HG03103 (cell line): ENCODE measurements around the gene GCG.

Experiments
- ATAC-seq: cut with Tn5 transposase; IDR thresholded peaks from one replicate; pipeline ENCODE4 v1.9.1; 2021; ENCODE audit warnings: low read depth; ENCODE audit not compliant: unreplicated experiment

The GCG gene

DNA sequence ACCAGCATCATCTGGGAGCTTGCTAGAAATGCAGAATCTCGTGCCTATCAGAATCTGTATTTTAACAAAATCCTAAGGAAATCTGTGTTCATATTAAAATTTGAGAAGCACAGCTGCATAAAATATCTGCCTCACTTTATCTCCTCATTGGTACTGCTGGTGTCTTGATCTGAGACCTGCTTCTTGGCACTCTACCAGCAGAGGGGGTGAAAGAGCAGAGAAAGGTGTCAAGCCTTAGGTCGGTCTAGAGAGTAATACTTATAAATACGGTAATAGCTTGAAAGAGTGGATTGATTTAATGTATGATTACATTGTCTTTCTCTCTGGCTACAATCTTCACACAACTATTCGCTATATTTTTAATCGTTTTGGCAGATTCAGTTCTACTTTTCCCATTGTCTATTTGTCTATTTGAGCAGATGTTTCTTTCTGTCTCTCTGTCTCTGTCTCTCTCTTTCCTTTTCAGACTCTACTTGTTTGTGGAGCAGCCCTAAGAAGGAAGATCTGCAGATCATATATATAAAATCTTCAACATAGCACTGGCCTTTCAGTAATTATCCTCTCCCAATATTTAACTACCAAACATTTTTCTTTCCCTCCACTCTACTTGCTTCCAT, 1.7 kb upstream of the GCG start:
- ATAC-seq, result peak; percentile 99

DNA sequence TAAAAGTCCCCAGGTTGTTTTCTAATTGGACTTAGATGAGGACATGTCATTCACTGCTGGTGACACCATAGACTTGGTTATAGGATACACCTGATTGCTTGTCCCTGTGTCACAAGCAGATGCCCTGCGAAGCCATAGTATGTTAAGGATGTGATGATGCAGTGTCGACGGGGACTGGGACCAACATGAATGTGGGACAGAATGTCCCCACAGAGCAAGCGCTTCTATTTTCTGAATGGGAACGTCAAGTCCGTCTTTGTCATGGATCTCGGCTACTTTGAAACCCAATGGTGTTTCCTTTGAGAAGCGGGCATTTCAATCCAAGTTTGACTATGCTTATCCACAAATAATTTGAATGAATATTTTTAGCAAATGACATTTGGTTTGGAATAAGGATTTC, 2.1 kb downstream of the GCG start:
- ATAC-seq, result no peak

DNA sequence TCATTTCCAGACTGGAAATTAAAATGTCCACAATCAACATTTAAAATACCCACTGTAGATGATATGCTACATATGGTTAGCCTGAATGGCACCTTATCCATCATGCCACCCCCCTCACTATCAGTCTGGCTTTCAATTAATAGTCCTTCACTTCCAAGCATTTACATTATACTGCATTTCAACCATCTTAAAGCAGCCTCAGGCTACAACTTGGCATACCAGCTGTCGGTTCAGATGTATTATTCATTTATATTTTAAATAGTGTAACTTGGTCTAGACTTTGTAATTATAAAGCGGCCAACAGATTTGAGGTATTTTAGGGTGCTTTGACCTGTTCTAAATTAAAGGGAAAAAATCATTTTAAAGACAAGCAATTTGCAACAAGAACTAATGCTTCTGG, 2.6 kb downstream of the GCG start:
- ATAC-seq, result no peak

DNA sequence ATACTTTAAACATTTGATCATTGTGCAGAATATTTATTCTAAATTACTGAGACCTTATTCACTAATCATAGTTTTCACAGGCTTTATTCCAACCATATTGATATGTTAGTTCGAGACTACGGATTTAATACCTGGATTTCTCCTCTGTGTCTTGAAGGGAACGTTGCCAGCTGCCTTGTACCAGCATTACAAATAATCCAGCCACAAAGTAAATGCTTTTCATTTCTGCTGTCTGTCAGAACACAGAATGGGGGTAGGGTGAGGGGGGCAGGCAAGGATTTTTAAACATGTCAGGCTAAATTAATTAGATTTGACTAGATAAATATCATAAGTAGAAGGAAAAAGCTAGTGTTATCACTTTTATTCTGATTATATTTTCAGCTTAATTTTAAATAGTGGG, 3.1 kb downstream of the GCG start:
- ATAC-seq, result no peak

DNA sequence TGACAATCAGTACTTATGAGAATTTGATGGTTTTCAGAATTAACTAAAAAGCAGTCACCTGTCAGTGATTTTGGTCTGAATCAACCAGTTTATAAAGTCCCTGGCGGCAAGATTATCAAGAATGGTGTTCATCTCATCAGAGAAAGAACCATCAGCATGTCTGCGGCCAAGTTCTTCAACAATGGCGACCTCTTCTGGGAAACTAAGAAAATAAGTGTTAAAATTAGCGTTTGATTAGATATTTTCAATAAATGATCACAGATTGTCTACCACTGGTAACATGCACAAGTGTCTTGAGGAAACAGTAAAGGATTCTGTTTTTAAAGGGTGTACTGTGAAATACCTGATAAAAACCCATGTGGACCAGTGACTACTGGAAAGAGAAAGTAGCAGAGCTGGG, 8.1 kb downstream of the GCG start:
- ATAC-seq, result no peak

DNA sequence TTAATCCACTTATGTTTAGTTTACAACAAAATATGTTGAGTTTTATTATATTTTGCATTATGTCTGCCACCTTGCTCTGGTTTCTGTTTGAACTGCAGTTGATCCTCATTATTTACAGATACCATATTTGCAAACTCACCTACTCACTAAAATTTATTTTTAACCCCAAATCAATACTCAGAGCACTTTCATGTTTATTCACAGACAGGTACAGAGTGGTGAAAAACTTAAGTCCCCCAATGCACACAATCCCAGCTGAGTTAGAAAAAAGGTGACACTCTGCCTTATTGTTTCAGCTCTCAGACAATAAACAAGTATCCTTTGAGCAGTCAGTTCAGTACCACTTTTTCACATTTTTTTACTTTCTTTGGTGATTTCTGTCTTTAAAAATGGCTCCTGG, 13.7 kb downstream of the GCG start:
- ATAC-seq, result no peak

DNA sequence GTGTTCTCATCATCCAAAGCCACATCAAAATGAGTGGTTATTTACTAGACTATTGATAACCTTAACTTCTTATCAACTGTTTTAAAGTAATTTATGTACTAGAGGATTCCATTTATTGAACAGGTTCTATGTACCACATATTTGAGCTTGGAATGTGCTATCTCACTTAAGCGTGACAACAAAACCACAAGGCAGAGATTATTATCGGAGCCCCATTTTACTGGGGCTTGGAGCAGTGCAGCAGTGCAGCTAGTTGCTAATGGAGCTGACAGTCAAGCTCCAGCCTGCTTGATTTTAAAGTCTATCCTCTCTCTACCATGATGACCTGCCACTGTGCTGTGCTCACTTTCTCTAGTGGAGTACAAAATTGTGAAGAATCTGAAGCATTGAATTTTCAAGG, 24.6 kb downstream of the GCG start:
- ATAC-seq, result no peak

DNA sequence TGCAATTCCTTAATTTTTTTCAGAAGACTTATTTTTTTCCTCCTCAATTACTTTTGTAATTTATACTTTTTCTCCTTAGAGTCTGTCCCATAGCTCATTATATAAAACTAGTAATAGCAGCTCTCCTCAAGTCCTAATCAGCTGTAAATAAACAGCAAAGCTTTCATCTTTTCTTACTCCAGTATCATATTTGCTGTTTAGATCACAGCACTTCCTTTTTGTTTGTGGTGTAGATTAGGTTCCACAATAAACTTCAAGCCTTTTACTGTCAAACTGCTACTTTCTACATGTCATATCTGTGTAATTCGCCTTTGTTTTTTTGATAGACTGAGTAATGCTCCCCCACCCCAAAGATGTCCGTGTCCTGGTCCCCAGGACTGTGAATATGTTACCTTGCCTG, 25.5 kb downstream of the GCG start:
- ATAC-seq, result peak; percentile 13

DNA sequence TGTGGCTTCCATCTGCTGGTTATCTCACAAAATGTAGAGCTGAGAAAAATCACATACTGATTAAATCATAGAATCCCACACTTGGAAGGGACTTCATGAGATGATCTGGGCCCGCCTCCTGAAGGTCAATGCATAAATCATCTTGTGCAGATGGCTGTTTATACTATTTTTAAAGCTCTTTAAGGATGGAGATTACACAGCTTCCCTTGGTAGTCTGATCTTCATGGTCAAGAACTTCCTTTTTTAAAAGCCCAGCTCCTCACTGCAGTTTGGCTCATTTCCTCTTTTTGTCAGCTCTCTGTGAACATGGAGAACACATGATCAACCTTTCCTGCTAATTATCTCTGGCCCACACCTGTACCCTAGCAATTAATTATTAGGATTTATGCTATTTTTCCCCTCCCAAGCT, 25.9 kb downstream of the GCG start:
- peak; percentile 95 for ATAC-seq

DNA sequence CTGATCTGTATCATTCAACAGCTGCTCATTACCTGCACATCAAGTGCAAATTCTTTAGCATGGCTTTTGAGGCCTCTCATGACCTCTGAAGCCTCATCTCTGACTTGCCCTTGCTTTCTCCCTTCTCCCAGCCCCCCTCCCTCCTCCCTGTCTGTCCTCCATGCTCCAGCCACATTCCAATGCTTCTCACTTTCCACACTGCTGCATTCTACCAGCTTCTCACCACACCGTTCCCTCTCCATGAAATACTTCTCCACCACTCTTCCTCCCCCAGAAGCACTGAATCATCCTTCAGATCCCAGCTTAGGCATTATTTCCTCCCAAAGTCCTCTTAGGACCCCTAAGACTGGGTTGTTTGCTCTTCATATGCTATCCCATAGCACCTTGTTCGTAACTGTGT, 26.9 kb downstream of the GCG start:
- ATAC-seq, result no peak

DNA sequence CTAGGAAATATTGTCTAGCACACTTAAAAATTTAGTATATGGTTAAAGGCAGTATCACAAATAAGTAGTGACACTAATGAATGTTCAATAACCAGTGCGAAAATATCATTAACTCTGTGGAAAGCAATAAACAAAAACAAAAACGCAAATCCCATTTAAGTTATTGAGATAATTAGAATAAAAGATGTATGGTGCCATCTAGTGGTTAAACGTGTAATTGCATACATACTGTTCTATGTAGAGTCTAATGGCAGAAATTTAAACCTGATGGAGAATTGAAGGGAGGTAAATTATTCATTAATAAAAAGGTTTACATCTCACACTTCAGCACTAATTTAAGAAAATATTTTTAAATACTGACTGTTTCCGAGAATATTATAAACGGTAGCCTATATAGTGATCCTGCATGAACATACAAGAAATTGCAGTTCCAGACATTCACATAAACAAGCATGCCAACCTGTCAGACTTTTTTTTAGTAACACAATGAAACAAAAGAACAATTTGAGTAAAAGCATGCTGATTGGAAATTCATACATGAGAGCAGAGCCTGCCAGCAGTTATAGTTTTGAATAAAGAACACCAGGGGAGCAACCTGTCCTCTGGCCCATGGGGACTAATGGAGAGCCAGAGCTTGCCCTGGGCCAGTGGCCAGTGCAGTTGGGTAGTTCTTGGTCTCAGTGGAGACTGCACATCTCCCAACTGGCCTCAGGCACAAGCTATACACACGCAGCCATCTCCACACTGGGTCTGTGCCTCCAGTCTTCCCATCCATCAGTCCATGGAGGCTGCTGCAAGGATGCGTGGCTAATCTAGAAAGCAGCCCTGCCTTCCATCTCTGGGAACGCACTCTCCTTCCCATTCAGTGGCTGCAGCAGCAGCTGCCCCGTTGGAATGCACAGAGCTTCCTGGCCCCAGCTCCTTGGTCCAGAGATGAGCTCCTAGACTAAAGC, 28.0 kb downstream of the GCG start:
- ATAC-seq, result no peak

DNA sequence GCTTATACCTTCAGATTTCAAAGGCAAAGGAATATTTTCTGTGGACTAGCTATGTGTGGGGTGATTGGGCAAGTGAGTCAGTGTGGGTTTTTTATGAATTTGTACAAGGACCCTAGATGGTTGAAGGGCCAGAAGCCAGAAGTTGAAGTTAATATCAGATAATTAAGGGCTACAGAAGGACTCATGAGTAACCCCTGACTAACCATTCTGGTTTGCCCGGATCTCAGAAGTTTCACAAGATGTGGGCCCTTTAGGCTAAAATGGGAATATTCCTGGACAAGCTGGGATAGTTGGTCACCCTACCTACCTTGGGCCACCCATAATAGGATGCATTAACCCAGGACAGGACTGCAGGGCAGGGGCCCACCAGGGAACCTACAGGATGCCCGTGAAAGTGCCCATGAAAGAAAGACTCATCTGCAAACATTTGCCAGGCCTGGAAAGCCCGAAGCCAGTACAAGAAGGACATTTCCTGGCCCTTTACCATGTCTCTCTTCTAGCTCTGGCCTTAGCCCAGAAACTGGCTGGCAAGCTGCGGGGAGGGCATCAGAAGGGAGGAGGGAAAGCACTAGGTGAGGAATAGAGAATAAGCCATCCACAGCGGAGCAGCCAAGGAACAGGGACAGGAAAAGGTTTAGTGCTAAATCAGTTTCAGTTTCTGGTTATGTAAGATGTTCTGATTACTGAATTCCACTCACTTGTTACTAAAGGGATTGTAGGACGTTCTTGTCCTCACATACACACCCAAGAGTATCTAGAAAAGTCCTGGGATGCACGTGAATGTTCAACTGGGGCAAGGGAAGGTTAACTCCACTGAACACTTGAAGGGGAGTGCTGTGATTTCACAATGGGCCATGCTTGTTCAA, 33.6 kb downstream of the GCG start:
- no peak for ATAC-seq

DNA sequence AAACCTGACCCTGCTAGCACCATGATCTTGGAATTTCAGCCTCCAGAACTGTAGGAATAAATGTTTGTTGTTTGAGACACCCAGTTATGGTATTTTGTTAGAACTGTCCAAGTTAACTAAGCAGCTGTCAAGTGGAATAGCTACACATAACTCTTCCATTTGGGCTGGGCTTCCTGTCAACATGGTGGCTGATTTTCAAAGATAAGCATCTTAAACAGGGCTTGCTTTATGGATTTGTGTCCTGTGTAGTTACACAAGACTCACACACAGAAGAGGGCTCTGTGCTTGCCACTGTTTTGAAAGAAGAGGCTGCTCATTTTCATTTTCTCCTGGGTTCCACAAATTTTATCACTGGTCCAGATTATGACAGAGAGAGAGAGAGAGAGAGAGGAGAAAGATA, 35.7 kb downstream of the GCG start:
- ATAC-seq, result no peak

DNA sequence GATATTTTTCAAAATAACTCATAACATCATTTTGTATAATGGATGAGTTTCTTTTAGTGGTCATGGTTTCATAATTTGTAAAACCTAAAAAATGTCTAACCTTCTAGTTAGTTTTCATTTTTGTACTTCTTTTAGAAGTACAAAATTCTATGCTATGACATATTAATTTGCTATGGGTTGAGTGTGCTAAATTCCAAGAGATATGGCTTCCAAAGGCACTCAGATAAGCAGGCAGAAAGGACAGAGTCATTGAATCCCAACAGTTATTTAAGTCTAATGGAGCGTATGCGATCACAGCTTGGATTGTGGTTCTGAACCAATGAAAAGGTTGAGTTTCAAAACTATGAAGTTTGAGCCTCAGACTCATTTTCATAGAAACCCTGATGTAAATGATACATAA, 37.0 kb downstream of the GCG start:
- no peak for ATAC-seq

DNA sequence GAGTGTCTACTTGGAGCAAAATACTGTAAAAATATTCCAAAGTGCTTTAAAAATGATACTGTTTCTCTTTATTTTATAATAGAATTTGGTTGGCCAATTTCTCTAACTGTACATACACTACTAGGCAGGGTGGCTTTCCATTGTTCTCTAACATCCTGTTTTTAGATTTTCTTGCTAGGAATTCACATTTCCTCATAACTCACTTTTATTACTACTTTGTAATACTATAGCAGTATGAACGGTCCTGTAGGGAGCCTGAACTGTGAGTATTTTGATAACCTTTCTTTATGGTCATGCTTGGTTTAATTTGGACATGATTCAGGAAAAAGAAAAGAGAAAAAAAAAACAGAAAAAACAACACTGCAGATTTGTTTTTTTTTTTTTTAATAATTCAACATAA, 37.8 kb downstream of the GCG start:
- no peak for ATAC-seq

DNA sequence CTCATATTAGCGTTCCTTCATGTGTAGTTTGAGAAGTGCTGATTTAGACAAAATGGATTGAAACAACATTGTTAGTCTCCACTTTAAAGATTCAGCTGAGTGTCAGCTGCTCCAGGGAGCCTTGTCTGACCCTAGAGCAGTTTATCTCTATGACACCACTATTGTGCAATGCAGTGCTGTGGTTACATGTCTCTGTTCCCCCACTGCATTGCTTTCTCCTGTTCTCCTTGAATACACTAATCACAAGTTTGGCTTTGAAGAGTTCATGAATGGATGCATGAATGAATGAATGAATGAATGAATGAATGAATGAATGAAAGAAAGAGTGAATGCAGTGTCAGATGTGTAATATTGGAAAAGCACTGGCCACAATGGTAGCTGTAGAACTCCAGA, 38.3 kb downstream of the GCG start:
- no peak for ATAC-seq

DNA sequence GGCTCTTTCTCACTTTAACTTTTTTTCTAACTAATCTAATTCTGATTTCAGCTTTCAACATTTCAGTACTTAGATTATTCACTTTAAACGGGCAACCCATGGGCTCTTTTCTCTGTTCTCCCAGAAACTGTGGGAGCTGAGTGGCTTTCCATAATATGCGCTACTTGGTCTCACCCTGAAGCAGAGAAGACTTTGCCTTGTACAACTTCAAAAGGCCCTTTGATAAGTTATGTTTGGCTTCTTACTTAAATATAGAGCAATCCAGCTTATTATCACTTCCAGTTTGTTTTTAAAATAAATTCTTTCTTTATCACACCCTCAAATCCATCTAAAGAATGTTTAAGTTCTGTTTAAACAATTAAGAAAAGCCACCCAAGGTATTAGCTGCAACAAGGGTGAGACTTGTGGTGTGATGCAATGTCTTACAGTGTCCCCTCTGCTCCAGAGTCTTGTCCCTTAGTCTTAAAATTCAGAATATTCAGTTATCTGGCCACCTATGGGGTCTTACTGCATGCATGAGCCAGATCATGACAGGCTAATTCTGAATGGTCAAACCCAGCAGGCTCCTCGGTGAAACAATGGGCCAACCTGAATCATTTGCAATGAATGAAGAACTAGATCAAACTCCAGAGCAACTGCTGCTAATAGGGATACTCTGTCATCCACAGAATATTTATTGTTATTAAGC, 38.8 kb downstream of the GCG start:
- no peak for ATAC-seq

DNA sequence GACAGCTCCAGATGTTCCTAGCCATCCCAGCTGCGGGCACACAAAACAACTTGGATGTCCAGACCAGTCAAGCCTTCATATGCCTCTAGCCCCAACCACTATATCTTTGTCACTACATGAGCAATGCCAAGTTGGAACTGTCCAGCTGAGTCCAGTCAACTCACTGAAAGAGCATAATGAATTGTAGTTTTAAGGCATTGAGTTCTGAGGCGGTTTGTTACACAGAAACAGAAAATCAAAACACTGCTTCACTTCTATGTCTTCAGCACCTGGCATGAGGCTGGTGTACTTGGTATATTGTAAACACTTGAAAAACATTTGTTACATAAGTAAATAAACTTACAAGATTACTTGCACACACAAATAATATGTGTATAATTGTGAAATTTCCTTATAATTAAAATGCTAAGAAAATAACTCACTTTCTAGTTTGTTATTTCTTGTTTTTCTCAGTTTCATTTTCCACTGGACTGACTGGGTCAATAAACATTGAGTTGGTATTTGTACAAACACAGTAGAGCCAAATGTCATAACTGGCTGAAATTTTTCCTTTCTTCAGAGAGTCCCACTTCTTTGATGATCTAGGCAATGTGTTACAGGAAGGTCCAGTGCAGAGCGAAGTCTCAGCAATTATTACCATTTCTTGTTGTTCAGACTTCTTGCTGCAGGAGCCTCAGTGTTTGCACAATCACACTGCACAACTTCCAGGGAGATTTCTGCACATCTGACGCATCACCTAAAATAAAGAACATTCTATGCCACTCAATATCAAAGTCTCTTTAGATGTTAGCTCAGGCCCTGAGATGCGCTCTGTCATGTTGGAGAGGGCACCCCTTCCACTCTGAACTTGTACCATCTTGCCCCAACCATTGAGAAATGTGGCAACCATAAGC, 39.8 kb downstream of the GCG start:
- ATAC-seq, result no peak

DNA sequence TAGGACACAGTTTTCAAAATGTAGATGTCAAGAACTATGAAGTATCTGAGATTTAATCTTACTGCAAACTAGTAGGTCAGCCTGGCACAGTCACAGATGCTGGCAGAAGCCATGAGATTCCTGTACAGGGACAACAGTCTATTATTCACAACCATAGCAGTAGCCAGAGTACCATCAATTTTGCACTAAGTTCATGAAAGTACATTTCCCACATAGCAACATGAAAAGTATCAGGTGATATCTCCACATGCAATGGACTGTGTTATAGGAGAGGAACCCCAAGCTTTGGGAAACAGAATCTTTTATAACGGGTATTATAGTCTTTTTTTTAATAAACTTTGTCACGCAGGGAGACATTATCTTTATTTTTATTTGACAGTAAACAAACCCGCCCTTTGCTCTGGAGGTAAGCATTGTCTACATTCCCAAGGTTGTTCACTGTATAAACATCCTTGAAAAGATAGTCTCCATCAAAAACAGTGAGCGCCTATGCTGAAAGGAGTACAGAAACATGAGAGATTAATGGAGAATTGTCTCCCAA, 44.6 kb downstream of the GCG start:
- no peak for ATAC-seq
